Astrocyte of the spinal cord (primary cell): Measurements from ENCODE around the gene DEPDC1.

Experiments used
- DNase-seq: peaks from one replicate; pipeline ENCODE4 v3.0.0; 2011; ENCODE audit warnings: low read depth, low spot score
- H3K4me3 ChIP-seq: 2 replicates; pipeline ENCODE4 v1.5.1; 2011; ENCODE audit warnings: low read depth, mild to moderate bottlenecking, low read length, moderate library complexity
- in situ Hi-C: cut with HindIII; loops from 2 replicates; pipeline ENCODE4 v1.10.0; 2017; ENCODE audit warnings: low sequenced_read_pairs
- TF ChIP-seq, protein P1 (sequence below): IDR thresholded peaks from 2 replicates; pipeline ENCODE4 v1.5.1; 2012; ENCODE audit warnings: low read depth, mild to moderate bottlenecking, low read length, inconsistent platforms

The DEPDC1 gene, protein sequence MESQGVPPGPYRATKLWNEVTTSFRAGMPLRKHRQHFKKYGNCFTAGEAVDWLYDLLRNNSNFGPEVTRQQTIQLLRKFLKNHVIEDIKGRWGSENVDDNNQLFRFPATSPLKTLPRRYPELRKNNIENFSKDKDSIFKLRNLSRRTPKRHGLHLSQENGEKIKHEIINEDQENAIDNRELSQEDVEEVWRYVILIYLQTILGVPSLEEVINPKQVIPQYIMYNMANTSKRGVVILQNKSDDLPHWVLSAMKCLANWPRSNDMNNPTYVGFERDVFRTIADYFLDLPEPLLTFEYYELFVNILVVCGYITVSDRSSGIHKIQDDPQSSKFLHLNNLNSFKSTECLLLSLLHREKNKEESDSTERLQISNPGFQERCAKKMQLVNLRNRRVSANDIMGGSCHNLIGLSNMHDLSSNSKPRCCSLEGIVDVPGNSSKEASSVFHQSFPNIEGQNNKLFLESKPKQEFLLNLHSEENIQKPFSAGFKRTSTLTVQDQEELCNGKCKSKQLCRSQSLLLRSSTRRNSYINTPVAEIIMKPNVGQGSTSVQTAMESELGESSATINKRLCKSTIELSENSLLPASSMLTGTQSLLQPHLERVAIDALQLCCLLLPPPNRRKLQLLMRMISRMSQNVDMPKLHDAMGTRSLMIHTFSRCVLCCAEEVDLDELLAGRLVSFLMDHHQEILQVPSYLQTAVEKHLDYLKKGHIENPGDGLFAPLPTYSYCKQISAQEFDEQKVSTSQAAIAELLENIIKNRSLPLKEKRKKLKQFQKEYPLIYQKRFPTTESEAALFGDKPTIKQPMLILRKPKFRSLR

DNA sequence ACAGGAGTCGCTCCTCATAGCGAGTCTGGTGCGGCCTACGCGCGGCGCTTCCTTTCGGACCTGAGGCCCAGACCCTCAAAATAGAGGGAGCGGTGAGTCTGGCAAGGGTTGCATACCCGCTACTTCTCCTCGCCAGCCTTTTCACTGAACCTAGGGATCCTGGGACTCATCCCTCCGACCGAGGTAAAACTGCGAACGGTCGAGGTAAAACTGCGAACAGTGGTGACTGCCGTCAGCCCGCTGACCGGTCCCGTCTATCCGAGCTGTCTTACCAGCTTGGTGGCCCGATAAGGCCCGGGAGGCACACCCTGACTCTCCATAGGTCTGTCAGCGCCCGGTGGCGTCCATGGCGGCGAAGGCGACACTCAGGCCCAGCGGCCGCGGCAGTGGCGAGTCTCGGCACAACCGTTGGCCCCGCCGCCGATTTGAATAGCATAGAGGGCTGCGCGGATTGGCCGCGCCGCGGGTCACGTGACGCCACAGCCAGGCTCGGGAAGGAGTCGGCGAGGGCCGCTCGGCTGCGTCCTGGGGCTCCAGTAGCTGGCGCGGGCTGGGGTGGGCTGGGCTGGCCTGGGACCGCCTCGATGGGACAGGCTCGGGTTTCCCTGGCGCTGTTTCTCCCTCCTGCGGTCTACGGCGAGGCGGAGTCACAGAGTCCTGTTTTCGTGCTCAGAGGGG is at the start of gene DEPDC1:
Gene DEPDC1, minus strand, starts transcription at position 403 of the 678 bp plus-strand sequence. Its CDS starts 83 bp downstream, at position 320.
- in situ Hi-C loops: no loop called here
- H3K4me3 ChIP-seq: peak within 1 kb of the TSS; percentile 85
- TF ChIP-seq, protein P1, sequence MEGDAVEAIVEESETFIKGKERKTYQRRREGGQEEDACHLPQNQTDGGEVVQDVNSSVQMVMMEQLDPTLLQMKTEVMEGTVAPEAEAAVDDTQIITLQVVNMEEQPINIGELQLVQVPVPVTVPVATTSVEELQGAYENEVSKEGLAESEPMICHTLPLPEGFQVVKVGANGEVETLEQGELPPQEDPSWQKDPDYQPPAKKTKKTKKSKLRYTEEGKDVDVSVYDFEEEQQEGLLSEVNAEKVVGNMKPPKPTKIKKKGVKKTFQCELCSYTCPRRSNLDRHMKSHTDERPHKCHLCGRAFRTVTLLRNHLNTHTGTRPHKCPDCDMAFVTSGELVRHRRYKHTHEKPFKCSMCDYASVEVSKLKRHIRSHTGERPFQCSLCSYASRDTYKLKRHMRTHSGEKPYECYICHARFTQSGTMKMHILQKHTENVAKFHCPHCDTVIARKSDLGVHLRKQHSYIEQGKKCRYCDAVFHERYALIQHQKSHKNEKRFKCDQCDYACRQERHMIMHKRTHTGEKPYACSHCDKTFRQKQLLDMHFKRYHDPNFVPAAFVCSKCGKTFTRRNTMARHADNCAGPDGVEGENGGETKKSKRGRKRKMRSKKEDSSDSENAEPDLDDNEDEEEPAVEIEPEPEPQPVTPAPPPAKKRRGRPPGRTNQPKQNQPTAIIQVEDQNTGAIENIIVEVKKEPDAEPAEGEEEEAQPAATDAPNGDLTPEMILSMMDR: no peak

DNA sequence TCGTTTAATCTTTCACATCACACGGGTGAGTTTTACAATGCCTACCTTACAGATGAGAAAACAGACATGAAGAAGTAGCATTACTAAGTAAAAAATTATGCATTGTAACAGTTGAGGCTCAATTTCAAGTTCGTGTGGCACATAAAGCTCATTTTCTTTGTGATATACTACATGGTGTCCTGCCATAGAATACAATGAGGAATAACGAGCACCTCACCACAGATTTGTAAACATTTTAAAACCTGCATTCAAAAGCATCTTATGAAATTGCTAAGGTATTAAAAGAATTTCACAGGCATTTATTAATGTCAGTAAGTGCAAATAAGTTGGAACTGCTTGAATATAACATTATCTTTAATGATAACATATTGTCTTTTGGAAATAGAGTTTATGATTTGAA is 47.8 kb upstream of the DEPDC1 start:
- H3K4me3 ChIP-seq: no peak overlapping the region
- in situ Hi-C loops: no loop called here
- TF ChIP-seq, protein P1: no peak
- no peak for DNase-seq

More for the DNA sequence above, at the start of gene DEPDC1:
- peak; percentile 97 for DNase-seq

DNA sequence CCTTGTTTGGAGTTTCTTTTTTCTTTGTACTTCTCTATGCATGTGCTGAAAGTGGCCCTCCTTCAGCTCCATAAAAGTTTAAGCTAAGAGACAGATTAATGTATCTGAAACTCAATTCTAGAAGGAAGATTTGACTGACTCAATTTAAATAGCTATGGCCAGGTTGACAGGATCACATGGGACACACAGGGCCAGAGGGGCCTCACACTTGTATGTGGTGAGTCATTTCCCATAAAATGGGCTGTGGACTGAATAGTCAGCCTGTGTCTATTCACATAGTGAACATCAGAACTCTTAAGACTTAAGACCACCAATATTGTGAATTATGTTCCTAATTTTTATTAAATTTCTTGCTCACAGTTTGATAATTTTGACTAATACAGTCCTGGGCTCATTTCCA is 45.7 kb upstream of the DEPDC1 start:
- in situ Hi-C loops: no loop called here
- peak; percentile 10 for DNase-seq
- H3K4me3 ChIP-seq: no peak overlapping the region
- TF ChIP-seq, protein P1: no peak

DNA sequence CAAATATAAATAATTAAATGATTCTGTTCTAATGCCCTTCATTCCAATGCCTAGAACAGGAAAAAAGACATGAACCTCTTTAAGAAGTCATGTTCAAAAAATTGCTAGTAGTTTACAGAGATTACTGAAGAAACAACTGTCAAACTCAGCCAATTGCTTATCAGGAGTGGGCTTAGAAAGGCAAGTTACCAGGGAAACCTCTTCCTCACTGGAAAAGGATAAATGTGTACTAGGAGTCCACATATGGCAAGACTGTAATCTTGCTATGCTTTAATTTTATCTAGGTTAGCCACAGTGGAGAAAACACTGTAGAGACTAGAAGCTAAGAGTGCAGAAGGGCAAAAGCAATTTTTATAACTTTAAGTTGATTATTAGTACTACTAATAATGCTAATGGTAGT is 42.1 kb upstream of the DEPDC1 start:
- in situ Hi-C loops: no loop called here
- TF ChIP-seq, protein P1: no peak

DNA sequence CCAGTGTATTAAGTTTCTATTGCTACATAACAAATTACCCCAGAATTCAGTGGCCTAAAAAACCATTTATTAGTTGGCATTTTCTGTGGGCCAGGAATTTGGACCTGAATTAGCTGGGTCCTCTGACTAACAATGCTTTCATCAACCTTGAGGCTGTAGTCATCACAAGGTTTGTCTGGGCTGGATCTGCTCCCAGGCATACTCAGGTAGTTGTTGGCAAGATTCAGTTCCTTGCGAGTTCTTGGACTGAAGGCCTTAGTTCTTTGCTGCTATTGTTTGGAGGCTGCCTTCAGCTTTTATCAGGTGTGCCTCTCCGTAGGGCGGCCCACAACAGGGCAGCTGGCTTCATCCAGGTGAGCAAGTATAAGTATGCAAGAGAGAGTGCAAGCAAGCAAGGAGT is 31.4 kb upstream of the DEPDC1 start:
- TF ChIP-seq, protein P1: no peak
- no peak for DNase-seq
- no peak overlapping the region for H3K4me3 ChIP-seq
- in situ Hi-C loops: no loop called here

More for the DNA sequence above, 42.1 kb upstream of the DEPDC1 start:
- DNase-seq: no peak
- H3K4me3 ChIP-seq: no peak overlapping the region

DNA sequence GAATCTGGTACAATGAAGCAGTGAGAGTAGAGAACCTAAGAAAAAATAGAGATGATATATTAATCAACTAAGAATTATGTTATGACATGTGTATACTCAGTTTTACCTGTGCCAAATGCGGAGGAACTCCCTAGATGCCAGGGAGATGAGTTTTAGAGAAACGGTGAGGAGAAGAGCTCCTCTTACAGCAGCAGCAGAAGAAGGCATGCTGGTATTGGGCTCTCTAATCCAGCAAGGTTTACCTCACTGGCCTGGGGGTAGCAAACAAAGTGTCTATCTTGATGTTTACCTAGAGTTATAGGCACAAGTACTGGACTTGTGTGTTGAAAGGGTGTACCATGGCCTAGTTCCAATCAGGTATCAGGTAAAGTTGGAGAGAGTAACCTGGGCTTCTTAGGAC is 28.9 kb upstream of the DEPDC1 start:
- TF ChIP-seq, protein P1: no peak
- in situ Hi-C loops: no loop called here
- DNase-seq: no peak
- no peak overlapping the region for H3K4me3 ChIP-seq
